IMR-90 (cell line): ENCODE results near the gene PITPNM2.

Experiments
- BHLHE40 ChIP-seq: fragments of 150-350 bp; IDR thresholded peaks from 2 replicates; pipeline ENCODE4 v1.6.1; 2016; ENCODE audit warnings: mild to moderate bottlenecking, low read depth, low read length
- CEBPB ChIP-seq: IDR thresholded peaks from 2 replicates; pipeline ENCODE4 v1.6.1; 2012; ENCODE audit warnings: low read depth, low read length, improper control_type of control experiment
- ELK1 ChIP-seq: fragments of 150-350 bp; IDR thresholded peaks from 2 replicates; pipeline ENCODE4 v1.6.1; 2016; ENCODE audit warnings: low read depth, mild to moderate bottlenecking, low read length, moderate library complexity, borderline replicate concordance
- FOS ChIP-seq: fragments of 150-350 bp; IDR thresholded peaks from 2 replicates; pipeline ENCODE4 v1.6.1; 2016; ENCODE audit warnings: low read depth, low read length
- MAZ ChIP-seq: IDR thresholded peaks from 2 replicates; pipeline ENCODE4 v1.6.1; 2012; ENCODE audit warnings: low read depth, mild to moderate bottlenecking, low read length, improper control_type of control experiment, moderate library complexity, borderline replicate concordance
- POLR2A ChIP-seq: IDR thresholded peaks from 2 replicates; pipeline ENCODE4 v1.6.1; 2012; ENCODE audit warnings: mild to moderate bottlenecking, low read depth, low read length
- RAD21 ChIP-seq: IDR thresholded peaks from 2 replicates; pipeline ENCODE4 v1.6.1; 2012; ENCODE audit warnings: low read length, improper control_type of control experiment
- SMC3 ChIP-seq: fragments of 150-350 bp; IDR thresholded peaks from 2 replicates; pipeline ENCODE4 v1.6.1; 2016; ENCODE audit warnings: low read depth, mild to moderate bottlenecking, antibody characterized with exemption, low read length, moderate library complexity
- TF ChIP-seq, protein P1 (sequence below): conservative IDR thresholded peaks from 2 replicates; pipeline ENCODE4 v1.5.1; 2012; ENCODE audit warnings: mild to moderate bottlenecking, low read depth, low read length, improper control_type of control experiment
- TF ChIP-seq, protein P2 (sequence below): fragments of 150-350 bp; IDR thresholded peaks from 2 replicates; pipeline ENCODE4 v1.6.1; 2017; ENCODE audit warnings: mild to moderate bottlenecking, antibody characterized with exemption, low read length, low read depth

DNA sequence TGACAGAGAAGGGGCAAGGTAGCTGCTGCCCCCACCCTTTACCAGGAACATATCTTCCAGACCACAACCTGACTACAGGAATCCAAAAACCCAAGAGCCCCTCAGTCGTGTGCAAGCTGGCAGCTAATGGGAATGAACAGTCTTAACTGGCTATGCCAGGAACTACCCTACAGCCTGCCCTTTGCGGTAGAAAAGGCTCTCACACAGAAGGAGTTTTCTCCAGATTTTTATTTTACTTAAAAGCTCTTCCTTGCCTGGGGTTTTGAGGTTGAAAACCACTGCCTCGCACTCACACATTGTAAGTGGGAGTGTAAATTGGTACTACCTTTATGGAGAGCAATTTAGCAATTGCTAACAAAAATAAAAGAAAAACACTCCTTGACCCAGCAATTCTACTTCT is 28.3 kb downstream of the PITPNM2 start:
- TF ChIP-seq RAD21 (no peak), POLR2A (no peak), MAZ (no peak), FOS (no peak), CEBPB (no peak), SMC3 (no peak), BHLHE40 (no peak), ELK1 (no peak)
- TF ChIP-seq, protein P1, sequence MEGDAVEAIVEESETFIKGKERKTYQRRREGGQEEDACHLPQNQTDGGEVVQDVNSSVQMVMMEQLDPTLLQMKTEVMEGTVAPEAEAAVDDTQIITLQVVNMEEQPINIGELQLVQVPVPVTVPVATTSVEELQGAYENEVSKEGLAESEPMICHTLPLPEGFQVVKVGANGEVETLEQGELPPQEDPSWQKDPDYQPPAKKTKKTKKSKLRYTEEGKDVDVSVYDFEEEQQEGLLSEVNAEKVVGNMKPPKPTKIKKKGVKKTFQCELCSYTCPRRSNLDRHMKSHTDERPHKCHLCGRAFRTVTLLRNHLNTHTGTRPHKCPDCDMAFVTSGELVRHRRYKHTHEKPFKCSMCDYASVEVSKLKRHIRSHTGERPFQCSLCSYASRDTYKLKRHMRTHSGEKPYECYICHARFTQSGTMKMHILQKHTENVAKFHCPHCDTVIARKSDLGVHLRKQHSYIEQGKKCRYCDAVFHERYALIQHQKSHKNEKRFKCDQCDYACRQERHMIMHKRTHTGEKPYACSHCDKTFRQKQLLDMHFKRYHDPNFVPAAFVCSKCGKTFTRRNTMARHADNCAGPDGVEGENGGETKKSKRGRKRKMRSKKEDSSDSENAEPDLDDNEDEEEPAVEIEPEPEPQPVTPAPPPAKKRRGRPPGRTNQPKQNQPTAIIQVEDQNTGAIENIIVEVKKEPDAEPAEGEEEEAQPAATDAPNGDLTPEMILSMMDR = no peak
- TF ChIP-seq, protein P2, sequence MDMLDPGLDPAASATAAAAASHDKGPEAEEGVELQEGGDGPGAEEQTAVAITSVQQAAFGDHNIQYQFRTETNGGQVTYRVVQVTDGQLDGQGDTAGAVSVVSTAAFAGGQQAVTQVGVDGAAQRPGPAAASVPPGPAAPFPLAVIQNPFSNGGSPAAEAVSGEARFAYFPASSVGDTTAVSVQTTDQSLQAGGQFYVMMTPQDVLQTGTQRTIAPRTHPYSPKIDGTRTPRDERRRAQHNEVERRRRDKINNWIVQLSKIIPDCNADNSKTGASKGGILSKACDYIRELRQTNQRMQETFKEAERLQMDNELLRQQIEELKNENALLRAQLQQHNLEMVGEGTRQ = no peak
